GM12874 (cell line): ENCODE data around the gene PCTP.

Experiments
- CTCF ChIP-seq: IDR thresholded peaks from 2 replicates; pipeline ENCODE4 v1.5.1; 2011; ENCODE audit warnings: low read depth, mild to moderate bottlenecking, control low read depth, low read length, moderate library complexity; ENCODE audit not compliant: insufficient read depth

The PCTP gene

GRCh38 chr17:55728833-55729232 lies 22.0 kb upstream of the PCTP start:
- TF ChIP-seq CTCF = no peak

- no peak for TF ChIP-seq CTCF
Observed at GRCh38 chr17:55729484-55729883, 21.4 kb upstream of the PCTP start.

GRCh38 chr17:55730380-55730779 lies 20.5 kb upstream of the PCTP start:
- no peak for TF ChIP-seq CTCF

- no peak for TF ChIP-seq CTCF
Observed at GRCh38 chr17:55730808-55731207, 20.0 kb upstream of the PCTP start.

GRCh38 chr17:55731586-55732250 lies 19.1 kb upstream of the PCTP start:
- no peak for TF ChIP-seq CTCF

- no peak for TF ChIP-seq CTCF
Observed at GRCh38 chr17:55734128-55734781, 16.6 kb upstream of the PCTP start.

- TF ChIP-seq CTCF = peak; percentile 63; the same call in 1 of the 2 replicates
Observed at GRCh38 chr17:55735731-55736405, 15.0 kb upstream of the PCTP start.
